ENCODE measurements around the gene CWC27.

Gene CWC27

GRCh38 chr5:65018763-65019162, 250.0 kb downstream of the CWC27 start:
- ChIA-PET POLR2A (interaction anchor here (0.7 kb wide), 1 partner anchor 15 kb away, joined by 3 read pairs; no protein-coding TSS in a partner anchor), CTCF (interaction anchor here (1.5 kb wide), 1 partner anchor 11 kb away, joined by 4 read pairs; no protein-coding TSS in a partner anchor)
- no peak for DNase-seq (ENCODE audit: extremely low spot score)
- TF ChIP-seq CTCF (IDR thresholded peaks at IDR 0.05; ENCODE audit: control extremely low read depth, extremely low read depth, low read depth, missing control alignments): no peak

- no peak for DNase-seq (ENCODE audit: extremely low spot score)
- TF ChIP-seq CTCF (IDR thresholded peaks at IDR 0.05; ENCODE audit: control extremely low read depth, extremely low read depth, low read depth, missing control alignments): no peak
- CTCF ChIA-PET: interaction anchor here (1.0 to 1.3 kb wide), 2 partner anchors 11 to 28 kb away, joined by 3 read pairs; no protein-coding TSS in a partner anchor
- POLR2A ChIA-PET: no interaction called here
These were observed 251.8 kb downstream of the CWC27 start for GRCh38 chr5:65020492-65020891.

- TF ChIP-seq CTCF (IDR thresholded peaks at IDR 0.05; ENCODE audit: control extremely low read depth, extremely low read depth, low read depth, missing control alignments): no peak
- CTCF ChIA-PET: interaction anchor here (1.0 to 1.4 kb wide), 4 partner anchors 9 to 74 kb away, joined by 3 read pairs; no protein-coding TSS in a partner anchor
- POLR2A ChIA-PET: interaction anchor here (1.0 kb wide), 1 partner anchor 10 kb away, joined by 3 read pairs; no protein-coding TSS in a partner anchor
- DNase-seq (ENCODE audit: extremely low spot score): no peak
These were observed 252.9 kb downstream of the CWC27 start for GRCh38 chr5:65021527-65022226.

- POLR2A ChIA-PET: no interaction called here
- CTCF ChIA-PET: interaction anchor here (1.0 to 1.4 kb wide), 2 partner anchors 14 to 54 kb away, joined by 3 read pairs; no protein-coding TSS in a partner anchor
- TF ChIP-seq CTCF (IDR thresholded peaks at IDR 0.05; ENCODE audit: control extremely low read depth, extremely low read depth, low read depth, missing control alignments): no peak
- no peak for DNase-seq (ENCODE audit: extremely low spot score)
These were observed 254.2 kb downstream of the CWC27 start for GRCh38 chr5:65022932-65023331.

- no peak for TF ChIP-seq CTCF (IDR thresholded peaks at IDR 0.05; ENCODE audit: control extremely low read depth, extremely low read depth, low read depth, missing control alignments)
- DNase-seq (ENCODE audit: extremely low spot score): no peak
- ChIA-PET POLR2A (no interaction called here), CTCF (no interaction called here)
These were observed 256.0 kb downstream of the CWC27 start for GRCh38 chr5:65024681-65025080.

GRCh38 chr5:65026816-65027548, 258.3 kb downstream of the CWC27 start:
- TF ChIP-seq CTCF (IDR thresholded peaks at IDR 0.05; ENCODE audit: control extremely low read depth, extremely low read depth, low read depth, missing control alignments): no peak
- ChIA-PET CTCF (no interaction called here), POLR2A (no interaction called here)
- DNase-seq (ENCODE audit: extremely low spot score): no peak

Data from GM10248 (cell line).